ENCODE data around the gene PCDHGB2.
"Not testable (repeated sequence)": the region's sequence is repeated elsewhere in the genome, so short reads cannot be mapped to it uniquely, and the experiment has no call there.

The PCDHGB2 gene

DNA sequence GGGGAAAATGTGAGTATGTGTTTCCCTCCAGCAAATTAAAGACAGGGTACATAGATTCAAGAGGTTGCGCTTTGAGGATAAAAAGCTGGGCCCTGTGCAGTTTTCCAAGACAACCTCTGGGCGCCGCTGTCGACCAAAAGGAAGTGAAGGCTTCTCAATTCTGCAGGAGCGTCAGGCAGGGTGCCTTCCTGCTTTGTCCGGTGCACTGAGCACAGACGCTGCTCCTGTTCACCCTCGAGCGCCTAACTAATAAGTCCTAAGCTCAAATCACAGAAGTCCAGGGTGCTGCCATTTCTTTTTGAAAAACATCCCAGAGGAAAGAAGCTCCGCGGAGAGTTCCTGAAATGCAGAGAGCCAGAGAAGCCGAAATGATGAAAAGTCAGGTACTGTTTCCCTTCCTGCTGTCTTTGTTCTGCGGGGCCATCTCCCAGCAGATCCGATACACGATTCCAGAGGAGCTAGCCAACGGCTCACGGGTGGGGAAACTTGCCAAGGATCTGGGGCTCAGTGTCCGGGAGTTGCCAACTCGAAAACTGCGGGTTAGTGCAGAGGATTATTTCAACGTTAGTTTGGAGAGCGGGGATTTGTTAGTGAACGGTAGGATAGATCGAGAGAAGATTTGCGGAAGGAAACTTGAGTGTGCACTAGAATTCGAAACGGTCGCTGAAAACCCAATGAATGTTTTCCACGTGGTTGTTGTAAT lies 9.7 kb upstream of the PCDHGB2 start, which contains the start of gene PCDHGB1:
PCDHGB1 (plus strand) TSS at position 183 of the 703 bp plus-strand sequence; CDS start at position 345, 162 bp downstream.
- no peak for DNase-seq (ENCODE audit: low read depth)

DNA sequence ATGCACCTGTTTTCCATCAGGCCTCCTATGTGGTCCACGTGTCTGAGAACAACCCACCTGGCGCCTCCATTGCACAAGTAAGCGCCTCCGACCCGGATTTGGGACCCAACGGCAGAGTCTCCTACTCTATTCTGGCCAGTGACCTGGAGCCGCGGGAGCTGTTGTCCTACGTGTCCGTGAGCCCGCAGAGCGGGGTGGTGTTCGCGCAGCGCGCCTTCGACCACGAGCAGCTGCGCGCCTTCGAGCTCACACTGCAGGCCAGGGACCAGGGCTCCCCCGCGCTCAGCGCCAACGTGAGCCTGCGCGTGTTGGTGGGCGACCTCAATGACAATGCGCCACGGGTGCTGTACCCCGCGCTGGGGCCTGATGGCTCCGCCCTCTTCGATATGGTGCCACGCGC lies 8.2 kb upstream of the PCDHGB2 start:
- no peak for DNase-seq (ENCODE audit: low read depth)

GRCh38 chr5:141354900-141355469 lies 4.8 kb upstream of the PCDHGB2 start, which contains the start of gene PCDHGA4:
Gene PCDHGA4 (plus strand): TSS chr5:141355021. CDS start chr5:141355108, 87 bp downstream.
- DNase-seq (ENCODE audit: low read depth), result no peak

- DNase-seq (ENCODE audit: low read depth), result no peak
Observed at GRCh38 chr5:141355641-141356040, 4.2 kb upstream of the PCDHGB2 start.

GRCh38 chr5:141356133-141356532 lies 3.7 kb upstream of the PCDHGB2 start:
- no peak for DNase-seq (ENCODE audit: low read depth)

- no peak for DNase-seq (ENCODE audit: low read depth)
Observed at GRCh38 chr5:141356950-141357349, 2.8 kb upstream of the PCDHGB2 start.

- no peak for DNase-seq (ENCODE audit: low read depth)
Observed at GRCh38 chr5:141360685-141361084, 891 bp downstream of the PCDHGB2 start.

DNA sequence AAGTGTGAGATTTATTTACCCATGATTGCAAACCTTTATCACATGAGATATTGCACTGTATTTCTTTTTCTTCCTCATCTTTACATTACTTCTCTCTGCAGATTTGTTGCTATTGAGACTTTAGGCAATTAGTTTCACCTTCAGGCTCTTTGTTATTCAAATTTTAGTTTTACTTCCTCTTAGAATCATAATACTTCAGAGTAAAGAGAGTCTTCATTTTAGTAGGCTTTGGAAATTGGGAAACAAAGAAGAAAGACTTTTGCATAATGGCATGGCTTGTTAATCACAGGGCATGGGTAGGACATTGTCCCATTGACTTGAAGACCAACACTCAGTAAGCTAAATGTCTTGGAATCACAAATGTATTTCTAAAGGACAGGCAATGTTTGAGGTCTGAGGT lies 2.9 kb downstream of the PCDHGB2 start:
- no peak for DNase-seq (ENCODE audit: low read depth)

DNA sequence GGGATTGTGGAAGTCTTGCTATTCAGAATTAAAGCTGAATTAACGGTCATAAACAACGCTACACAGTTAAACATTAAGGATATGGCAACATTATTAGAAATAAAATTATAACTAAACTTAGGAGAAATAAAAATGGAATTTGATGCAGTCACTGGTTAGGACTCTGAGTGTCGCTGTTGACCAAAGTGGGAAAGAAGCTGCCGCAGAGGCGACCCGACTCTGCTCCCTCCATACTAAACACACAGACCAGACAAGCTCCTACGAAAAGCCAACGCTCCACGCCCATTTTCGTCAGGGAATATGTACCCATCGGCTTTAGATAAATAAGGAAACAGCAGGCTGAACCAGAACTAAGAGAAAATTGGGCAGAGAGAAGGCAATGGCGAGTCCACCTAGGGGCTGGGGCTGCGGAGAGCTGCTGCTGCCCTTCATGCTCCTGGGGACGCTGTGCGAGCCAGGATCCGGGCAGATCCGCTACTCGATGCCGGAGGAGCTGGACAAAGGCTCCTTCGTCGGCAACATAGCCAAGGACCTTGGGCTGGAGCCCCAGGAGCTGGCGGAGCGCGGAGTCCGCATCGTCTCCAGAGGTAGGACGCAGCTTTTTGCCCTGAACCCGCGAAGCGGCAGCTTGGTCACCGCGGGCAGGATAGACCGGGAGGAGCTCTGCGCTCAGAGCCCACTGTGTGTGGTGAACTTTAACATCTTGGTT lies 4.3 kb downstream of the PCDHGB2 start, which contains the start of gene PCDHGA5:
PCDHGA5 (plus strand) TSS at position 211 of the 709 bp plus-strand sequence; CDS start at position 380, 169 bp downstream.
- DNase-seq (ENCODE audit: low read depth), result no peak

- DNase-seq (ENCODE audit: low read depth), result no peak
Observed at GRCh38 chr5:141366016-141366896, 6.5 kb downstream of the PCDHGB2 start.

- no peak for DNase-seq (ENCODE audit: low read depth)
Observed at GRCh38 chr5:141369994-141370848, 10.4 kb downstream of the PCDHGB2 start, which contains the start of gene PCDHGB3. Gene PCDHGB3 (plus strand): TSS chr5:141370242. CDS start chr5:141370395, 153 bp downstream.

DNA sequence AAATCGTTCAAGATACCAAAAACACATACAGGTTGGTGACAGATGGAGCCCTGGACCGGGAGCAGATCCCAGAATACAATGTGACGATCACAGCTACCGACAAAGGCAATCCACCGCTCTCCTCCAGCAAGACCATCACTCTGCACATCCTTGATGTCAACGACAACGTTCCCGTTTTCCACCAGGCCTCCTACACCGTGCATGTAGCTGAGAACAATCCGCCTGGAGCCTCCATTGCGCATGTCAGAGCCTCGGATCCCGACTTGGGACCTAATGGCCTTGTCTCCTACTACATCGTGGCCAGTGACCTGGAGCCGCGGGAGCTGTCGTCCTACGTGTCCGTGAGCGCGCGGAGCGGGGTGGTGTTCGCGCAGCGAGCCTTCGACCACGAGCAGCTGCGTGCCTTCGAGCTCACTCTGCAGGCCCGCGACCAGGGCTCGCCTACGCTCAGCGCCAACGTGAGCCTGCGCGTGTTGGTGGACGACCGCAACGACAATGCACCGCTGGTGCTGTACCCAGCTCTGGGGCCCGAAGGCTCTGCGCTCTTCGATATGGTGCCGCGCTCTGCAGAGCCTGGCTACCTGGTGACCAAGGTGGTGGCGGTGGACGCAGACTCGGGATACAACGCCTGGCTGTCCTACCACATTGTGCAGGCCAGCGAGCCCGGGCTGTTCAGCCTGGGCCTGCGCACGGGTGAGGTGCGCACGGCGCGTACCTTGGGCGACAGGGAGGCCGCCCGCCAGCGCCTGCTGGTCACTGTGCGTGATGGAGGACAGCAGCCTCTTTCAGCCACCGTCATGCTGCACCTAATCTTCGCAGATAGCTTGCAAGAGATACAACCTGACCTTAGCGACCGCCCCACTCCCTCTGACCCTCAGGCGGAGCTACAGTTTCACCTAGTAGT lies 12.0 kb downstream of the PCDHGB2 start:
- DNase-seq (ENCODE audit: low read depth), result no peak

DNA sequence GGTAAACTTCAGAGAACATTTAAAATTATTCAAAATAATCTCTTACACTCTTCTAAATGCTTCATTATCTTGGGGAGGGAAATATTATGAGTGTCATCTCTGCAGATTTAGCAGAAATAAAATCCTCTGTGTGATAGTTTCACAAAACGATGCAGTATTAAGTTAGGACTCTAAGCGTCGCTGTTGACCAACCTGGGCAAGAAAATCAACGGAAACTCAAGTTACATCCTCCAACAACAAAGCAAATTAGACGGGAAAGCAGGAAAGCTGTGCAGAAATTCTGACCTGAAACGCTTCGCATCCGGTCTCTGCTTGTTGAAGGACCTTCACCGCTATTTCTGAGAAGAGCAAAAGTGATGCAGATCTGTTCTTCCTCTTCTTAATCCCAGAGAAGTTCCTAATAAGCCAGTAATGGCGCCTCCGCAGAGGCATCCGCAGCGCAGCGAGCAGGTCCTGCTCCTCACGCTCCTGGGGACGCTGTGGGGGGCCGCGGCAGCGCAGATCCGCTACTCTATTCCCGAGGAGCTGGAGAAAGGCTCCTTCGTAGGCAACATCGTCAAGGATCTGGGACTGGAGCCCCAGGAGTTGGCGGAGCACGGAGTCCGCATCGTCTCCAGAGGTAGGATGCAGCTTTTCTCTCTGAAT lies 14.0 kb downstream of the PCDHGB2 start, which contains the start of gene PCDHGA6:
PCDHGA6 (plus strand) TSS at position 219 of the 645 bp plus-strand sequence; CDS start at position 412, 193 bp downstream.
- no peak for DNase-seq (ENCODE audit: low read depth)

DNA sequence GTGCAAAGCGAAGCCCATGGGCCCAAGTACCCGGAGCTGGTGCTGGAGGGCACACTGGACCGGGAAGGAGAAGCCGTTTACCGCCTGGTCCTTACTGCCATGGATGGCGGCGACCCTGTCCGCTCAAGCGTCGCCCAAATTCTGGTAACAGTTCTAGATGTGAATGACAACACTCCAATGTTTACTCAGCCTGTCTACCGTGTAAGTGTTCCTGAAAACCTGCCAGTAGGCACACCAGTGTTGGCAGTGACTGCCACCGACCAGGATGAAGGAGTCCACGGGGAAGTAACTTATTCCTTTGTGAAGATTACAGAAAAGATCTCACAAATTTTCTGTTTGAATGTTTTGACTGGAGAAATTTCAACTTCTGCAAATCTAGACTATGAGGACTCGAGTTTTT lies 14.8 kb downstream of the PCDHGB2 start:
- DNase-seq (ENCODE audit: low read depth), result no peak

DNA sequence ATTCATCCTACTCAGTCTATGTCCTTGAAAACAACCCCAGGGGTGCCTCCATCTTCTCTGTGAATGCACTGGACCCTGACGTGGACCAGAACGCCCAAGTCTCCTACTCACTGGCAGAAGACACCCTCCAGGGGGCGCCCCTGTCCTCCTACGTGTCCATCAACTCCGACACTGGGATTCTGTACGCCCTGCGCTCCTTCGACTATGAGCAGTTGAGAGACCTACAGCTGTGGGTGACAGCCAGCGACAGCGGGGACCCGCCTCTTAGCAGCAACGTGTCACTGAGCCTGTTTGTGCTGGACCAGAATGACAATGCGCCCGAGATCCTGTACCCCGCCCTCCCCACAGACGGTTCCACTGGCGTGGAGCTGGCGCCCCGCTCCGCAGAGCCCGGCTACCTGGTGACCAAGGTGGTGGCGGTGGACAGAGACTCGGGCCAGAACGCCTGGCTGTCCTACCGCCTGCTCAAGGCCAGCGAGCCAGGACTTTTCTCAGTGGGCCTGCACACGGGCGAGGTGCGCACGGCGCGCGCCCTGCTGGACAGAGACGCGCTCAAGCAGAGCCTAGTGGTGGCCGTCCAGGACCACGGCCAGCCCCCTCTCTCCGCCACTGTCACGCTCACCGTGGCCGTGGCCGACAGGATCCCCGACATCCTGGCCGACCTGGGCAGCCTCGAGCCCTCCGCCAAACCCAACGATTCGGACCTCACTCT lies 15.8 kb downstream of the PCDHGB2 start:
- not testable (repeated sequence) for DNase-seq (ENCODE audit: low read depth)

DNA sequence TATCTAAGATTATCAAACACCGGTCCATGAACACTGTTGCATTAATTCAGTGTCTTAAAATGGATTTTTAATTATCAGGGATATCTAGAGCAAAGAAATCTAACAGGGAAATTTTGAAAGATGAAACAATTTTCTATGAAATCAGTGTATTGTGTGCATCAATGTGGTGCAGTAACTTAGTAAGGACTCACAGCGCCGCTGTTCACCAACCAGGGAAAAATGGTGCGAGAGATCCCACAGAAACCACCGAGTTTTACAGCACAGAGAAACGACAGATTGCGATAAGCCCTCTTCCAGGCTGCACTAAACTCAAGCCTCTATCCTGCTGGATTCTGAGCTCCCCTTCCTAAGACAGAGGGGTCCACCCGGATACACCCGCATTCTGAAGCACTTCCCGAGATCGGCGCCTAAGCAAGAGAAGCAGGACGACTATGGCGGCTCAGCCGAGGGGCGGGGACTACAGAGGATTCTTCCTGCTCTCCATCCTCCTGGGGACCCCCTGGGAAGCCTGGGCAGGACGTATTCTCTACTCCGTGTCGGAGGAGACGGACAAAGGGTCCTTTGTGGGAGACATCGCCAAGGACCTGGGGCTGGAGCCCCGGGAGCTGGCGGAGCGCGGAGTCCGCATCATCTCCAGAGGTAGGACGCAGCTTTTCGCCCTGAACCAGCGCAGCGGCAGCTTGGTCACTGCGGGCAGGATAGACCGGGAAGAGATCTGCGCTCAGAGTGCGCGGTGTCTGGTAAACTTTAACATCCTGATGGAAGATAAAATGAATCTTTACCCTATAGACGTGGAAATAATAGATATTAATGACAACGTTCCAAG lies 22.9 kb downstream of the PCDHGB2 start, which contains the start of gene PCDHGA7:
PCDHGA7 (plus strand) TSS at position 274 of the 826 bp plus-strand sequence; CDS start at position 432, 158 bp downstream.
- DNase-seq (ENCODE audit: low read depth), result no peak

GRCh38 chr5:141383345-141383744 lies 23.6 kb downstream of the PCDHGB2 start:
- no peak for DNase-seq (ENCODE audit: low read depth)
